OCI-LY1 (cell line): ENCODE results near the gene FAM131A.

Source experiments
- CTCF ChIP-seq: fragments of 200-600 bp; sonication (generic), shearing (Covaris generic); IDR thresholded peaks from 2 replicates; pipeline ENCODE4 v1.5.1; 2017; ENCODE audit warnings: mild to moderate bottlenecking, antibody characterized with exemption, low read length, moderate library complexity, mixed read lengths
- EZH2 ChIP-seq: fragments of 200-600 bp; sonication (generic), shearing (Covaris generic); IDR thresholded peaks from 2 replicates; pipeline ENCODE4 v1.8.0; 2017; ENCODE audit warnings: borderline replicate concordance, mixed run types, mild to moderate bottlenecking, antibody characterized with exemption, low read length, moderate library complexity, mixed read lengths

GRCh38 chr3:184321666-184322065 lies 15.7 kb upstream of the FAM131A start:
- no peak for TF ChIP-seq CTCF
- TF ChIP-seq EZH2, result no peak
